NCI-H526 treated with DMSO at 0.1 percent for 48 hours (cell line): Measurements from ENCODE around the gene GPR101.
"Not testable (repeated sequence)": the region's sequence is repeated elsewhere in the genome, so short reads cannot be mapped to it uniquely, and the experiment has no call there.

Experiments
- DNase-seq: peaks from one replicate; lab custom pipeline; 2025; lab: John Stamatoyannopoulos, UW

The GPR101 gene

GRCh38 chrX:137028699-137029098 is 5.1 kb downstream of the GPR101 start:
- DNase-seq = no peak

GRCh38 chrX:137025930-137026329 is 7.9 kb downstream of the GPR101 start:
- DNase-seq = no peak

- DNase-seq = not testable (repeated sequence)
Measured at GRCh38 chrX:137000236-137000635, 33.6 kb downstream of the GPR101 start.

DNA sequence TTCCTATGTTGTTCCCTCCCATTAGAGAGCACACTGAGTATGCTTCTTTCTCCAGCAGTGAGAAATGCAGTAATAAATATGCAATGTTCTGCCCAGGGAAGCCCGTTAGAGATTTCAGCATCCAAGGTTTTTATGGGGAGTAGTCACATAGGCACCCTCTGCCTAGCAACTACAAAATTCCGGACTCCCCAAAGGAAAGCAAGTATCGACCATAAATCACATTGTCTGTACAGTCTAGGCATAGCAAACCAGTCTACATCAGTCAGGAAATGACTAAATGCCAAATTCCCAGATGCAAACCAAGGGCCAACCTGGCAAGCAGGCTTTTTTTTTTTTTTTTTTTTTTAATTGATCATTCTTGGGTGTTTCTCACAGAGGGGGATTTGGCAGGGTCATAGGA is 34.8 kb downstream of the GPR101 start:
- DNase-seq = no peak
